HCEC 1CT (cell line): ENCODE results near the gene DCTN2.

Experiments
- DNase-seq: peaks from one replicate; pipeline ENCODE4 v3.0.0-alpha.2; 2017

The DCTN2 gene

GRCh38 chr12:57549203-57549908 lies 2.4 kb upstream of the DCTN2 start:
- DNase-seq: no peak

- DNase-seq: no peak
Observed at GRCh38 chr12:57548488-57548887, 1.5 kb upstream of the DCTN2 start.

GRCh38 chr12:57548013-57548315 lies 972 bp upstream of the DCTN2 start:
- no peak for DNase-seq

- DNase-seq: no peak
Observed at GRCh38 chr12:57547288-57548012, 458 bp upstream of the DCTN2 start.

GRCh38 chr12:57545809-57546437 lies 1.1 kb downstream of the DCTN2 start:
- no peak for DNase-seq

- DNase-seq: no peak
Observed at GRCh38 chr12:57543581-57543980, 3.4 kb downstream of the DCTN2 start.

- no peak for DNase-seq
Observed at GRCh38 chr12:57541717-57542116, 5.3 kb downstream of the DCTN2 start.

- DNase-seq: no peak
Observed at GRCh38 chr12:57541001-57541400, 6.0 kb downstream of the DCTN2 start.

- no peak for DNase-seq
Observed at GRCh38 chr12:57539134-57539768, 7.7 kb downstream of the DCTN2 start.

GRCh38 chr12:57536597-57536942 lies 10.4 kb downstream of the DCTN2 start:
- DNase-seq: no peak

- no peak for DNase-seq
Observed at GRCh38 chr12:57535764-57536596, 11.0 kb downstream of the DCTN2 start.

- no peak for DNase-seq
Observed at GRCh38 chr12:57534991-57535543, 11.9 kb downstream of the DCTN2 start.

GRCh38 chr12:57534250-57534649 lies 12.7 kb downstream of the DCTN2 start:
- DNase-seq: no peak

GRCh38 chr12:57533108-57533507 lies 13.9 kb downstream of the DCTN2 start:
- no peak for DNase-seq

GRCh38 chr12:57531836-57532235 lies 15.2 kb downstream of the DCTN2 start:
- DNase-seq: no peak

GRCh38 chr12:57530396-57531142 lies 16.4 kb downstream of the DCTN2 start:
- no peak for DNase-seq

- no peak for DNase-seq
Observed at GRCh38 chr12:57529831-57530230, 17.2 kb downstream of the DCTN2 start.

- no peak for DNase-seq
Observed at GRCh38 chr12:57528831-57529555, 18.0 kb downstream of the DCTN2 start.

- DNase-seq: no peak
Observed at GRCh38 chr12:57528176-57528575, 18.8 kb downstream of the DCTN2 start.

- DNase-seq: no peak
Observed at GRCh38 chr12:57527184-57527583, 19.8 kb downstream of the DCTN2 start.

GRCh38 chr12:57526477-57527126 lies 20.4 kb downstream of the DCTN2 start:
- no peak for DNase-seq
